ENCODE results near the gene IER5L.
A peak's percentile ranks its signal among the peaks of the same experiment; 100 is the strongest.

IER5L gene

GRCh38 chr9:129175825-129176633, 2.0 kb downstream of the IER5L start:
- H3K4me3 ChIP-seq (ENCODE audit: low read depth, low read length): peak overlapping the region; percentile 59
- TF ChIP-seq, protein P1, sequence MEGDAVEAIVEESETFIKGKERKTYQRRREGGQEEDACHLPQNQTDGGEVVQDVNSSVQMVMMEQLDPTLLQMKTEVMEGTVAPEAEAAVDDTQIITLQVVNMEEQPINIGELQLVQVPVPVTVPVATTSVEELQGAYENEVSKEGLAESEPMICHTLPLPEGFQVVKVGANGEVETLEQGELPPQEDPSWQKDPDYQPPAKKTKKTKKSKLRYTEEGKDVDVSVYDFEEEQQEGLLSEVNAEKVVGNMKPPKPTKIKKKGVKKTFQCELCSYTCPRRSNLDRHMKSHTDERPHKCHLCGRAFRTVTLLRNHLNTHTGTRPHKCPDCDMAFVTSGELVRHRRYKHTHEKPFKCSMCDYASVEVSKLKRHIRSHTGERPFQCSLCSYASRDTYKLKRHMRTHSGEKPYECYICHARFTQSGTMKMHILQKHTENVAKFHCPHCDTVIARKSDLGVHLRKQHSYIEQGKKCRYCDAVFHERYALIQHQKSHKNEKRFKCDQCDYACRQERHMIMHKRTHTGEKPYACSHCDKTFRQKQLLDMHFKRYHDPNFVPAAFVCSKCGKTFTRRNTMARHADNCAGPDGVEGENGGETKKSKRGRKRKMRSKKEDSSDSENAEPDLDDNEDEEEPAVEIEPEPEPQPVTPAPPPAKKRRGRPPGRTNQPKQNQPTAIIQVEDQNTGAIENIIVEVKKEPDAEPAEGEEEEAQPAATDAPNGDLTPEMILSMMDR (IDR thresholded peaks at IDR 0.05; ENCODE audit: borderline replicate concordance, insufficient read depth, low read depth, low read length): no peak

- TF ChIP-seq, protein P1 (IDR thresholded peaks at IDR 0.05; ENCODE audit: borderline replicate concordance, insufficient read depth, low read depth, low read length): no peak
- H3K4me3 ChIP-seq (ENCODE audit: low read depth, low read length): peak overlapping the region; percentile 59
Observed at GRCh38 chr9:129175515-129175824, 2.6 kb downstream of the IER5L start.

DNA sequence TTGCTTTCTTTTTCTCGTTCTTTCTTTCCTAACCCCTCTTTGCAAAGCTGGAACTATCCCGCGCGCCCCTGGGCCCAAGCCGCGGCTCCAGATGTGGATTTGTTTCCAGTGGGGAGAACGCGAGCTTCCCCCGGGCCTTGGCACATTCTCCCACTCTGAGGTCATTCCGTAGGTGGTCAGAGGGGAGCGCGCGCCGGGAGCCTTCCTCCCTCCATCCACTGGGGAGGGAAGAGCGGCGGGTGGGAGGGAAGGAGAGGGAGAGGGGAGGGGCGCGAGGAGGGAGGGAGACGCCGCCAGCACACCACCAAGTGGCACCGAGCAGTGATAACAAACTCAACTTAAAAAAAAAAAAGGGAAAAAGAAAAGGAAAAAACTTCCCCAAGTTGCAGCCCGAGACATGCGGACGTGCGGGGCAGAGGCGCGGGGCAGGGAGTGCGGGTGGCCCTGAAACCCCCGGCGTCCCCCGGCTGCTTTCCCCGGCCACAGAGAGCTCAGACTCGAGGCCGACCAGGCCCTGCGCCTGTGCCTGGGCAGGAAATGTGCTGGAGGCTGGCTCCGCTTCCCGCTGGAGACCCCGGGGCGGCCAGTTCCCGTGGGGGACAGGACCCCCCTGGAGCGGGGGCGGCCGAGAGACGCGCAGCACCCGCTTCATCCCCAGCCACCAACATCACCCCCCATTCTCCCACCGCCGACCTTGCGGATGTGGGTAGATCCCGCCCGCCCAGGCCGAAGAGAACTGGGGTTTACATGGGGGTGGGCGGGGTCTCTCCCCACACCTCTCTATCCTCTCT, 3.1 kb downstream of the IER5L start:
- TF ChIP-seq, protein P1 (IDR thresholded peaks at IDR 0.05; ENCODE audit: borderline replicate concordance, insufficient read depth, low read depth, low read length): no peak
- H3K4me3 ChIP-seq (ENCODE audit: low read depth, low read length): peak overlapping the region; percentile 59

GRCh38 chr9:129174102-129174723, 3.8 kb downstream of the IER5L start:
- TF ChIP-seq, protein P1 (IDR thresholded peaks at IDR 0.05; ENCODE audit: borderline replicate concordance, insufficient read depth, low read depth, low read length): peak; percentile 99
- peak overlapping the region; percentile 59 for H3K4me3 ChIP-seq (ENCODE audit: low read depth, low read length)

GRCh38 chr9:129173296-129174101, 4.6 kb downstream of the IER5L start:
- TF ChIP-seq, protein P1 (IDR thresholded peaks at IDR 0.05; ENCODE audit: borderline replicate concordance, insufficient read depth, low read depth, low read length): no peak
- peak overlapping the region; percentile 59 for H3K4me3 ChIP-seq (ENCODE audit: low read depth, low read length)

DNA sequence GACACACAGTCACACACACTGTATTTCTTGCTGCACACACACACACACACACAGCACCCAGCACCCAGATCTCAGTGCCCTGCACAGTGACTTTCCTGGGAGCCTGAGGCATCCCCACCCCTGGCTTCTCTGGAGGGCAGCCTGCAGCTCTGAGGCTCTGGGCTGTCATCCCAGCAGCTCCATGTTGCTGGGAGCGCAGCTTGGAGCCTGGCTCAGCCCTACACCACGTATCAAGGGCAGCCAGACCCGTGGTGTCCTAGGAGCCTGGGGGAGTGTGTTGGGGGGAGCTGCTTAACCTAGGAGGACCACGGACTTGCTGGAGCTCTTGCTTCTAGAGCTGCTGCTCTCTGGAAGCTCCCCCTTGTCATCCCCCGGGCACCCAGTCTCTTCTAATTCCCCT, 5.2 kb downstream of the IER5L start:
- H3K4me3 ChIP-seq (ENCODE audit: low read depth, low read length): no peak overlapping the region
- TF ChIP-seq, protein P1 (IDR thresholded peaks at IDR 0.05; ENCODE audit: borderline replicate concordance, insufficient read depth, low read depth, low read length): no peak
